Measurements from ENCODE around the gene PPP2R2B.

PPP2R2B gene

GRCh38 chr5:146894753-146895521 is 16.4 kb upstream of the PPP2R2B start:
- TF ChIP-seq CTCF (IDR thresholded peaks at IDR 0.05): no peak

- TF ChIP-seq CTCF (IDR thresholded peaks at IDR 0.05): no peak
These were observed 15.4 kb upstream of the PPP2R2B start for GRCh38 chr5:146893991-146894390.

- TF ChIP-seq CTCF (IDR thresholded peaks at IDR 0.05): no peak
These were observed 13.7 kb upstream of the PPP2R2B start for GRCh38 chr5:146892231-146892630.

- no peak for TF ChIP-seq CTCF (IDR thresholded peaks at IDR 0.05)
These were observed 13.0 kb upstream of the PPP2R2B start for GRCh38 chr5:146891511-146891910.

- TF ChIP-seq CTCF (IDR thresholded peaks at IDR 0.05): no peak
These were observed 12.3 kb upstream of the PPP2R2B start for GRCh38 chr5:146890731-146891440.

GRCh38 chr5:146890066-146890465 is 11.5 kb upstream of the PPP2R2B start:
- TF ChIP-seq CTCF (IDR thresholded peaks at IDR 0.05): no peak

- no peak for TF ChIP-seq CTCF (IDR thresholded peaks at IDR 0.05)
These were observed 10.6 kb upstream of the PPP2R2B start for GRCh38 chr5:146889169-146889568.

Data from LNCAP (cell line).